ENCODE data around the gene GLCE.

GLCE gene

DNA sequence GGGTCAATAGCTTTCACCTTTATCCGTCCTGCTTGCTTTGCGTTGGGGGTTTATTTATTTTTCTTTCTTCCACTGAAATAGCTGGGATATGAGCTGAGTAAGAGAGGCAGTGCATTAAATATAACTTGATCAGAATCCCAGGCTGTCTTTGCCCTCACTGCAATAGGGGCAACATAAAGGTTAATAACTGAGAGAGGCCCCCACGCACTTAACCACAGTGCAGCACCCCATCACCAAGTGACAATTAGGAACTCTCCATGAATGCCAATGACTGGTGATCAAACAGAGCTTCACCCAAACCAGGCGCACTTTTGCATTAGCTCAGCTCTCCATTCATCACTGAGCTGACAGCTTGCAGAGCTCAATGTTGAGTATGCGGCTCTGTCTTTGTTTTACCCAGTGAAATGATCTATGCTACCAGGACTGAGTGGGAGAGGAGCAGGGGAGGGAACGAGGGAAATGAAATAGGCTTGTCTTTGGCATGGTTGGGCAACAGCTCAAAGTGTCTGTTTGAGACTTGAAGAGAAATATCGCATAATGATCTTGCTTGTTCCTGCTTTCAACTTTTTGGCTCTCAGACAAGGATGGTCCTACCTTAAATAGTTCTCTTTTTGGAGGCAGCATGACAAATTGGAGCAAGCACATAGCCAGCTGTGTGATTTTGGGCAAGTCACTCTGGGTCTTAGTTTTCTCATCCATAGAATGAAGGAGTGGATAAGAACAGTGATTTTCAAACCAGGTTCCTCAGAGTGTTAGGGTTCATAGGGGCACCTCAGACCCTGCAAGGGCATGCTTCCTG is 14.5 kb upstream of the GLCE start:
- Mint-ChIP-seq H3K9me3 (no peaks in the 10 kb centered on the region), H3K36me3 (ENCODE audit: low read depth) (no peaks in the 10 kb centered on the region), H3K4me3 (no peak overlapping the region), H3K4me1 (peaks cover 21% of the 10 kb centered on the region), H3K27me3 (ENCODE audit: low read depth) (peaks cover 32% of the 10 kb centered on the region), H3K27ac (peak overlapping the region; percentile 19 to 85 (median 52))
- TF ChIP-seq, protein P1, sequence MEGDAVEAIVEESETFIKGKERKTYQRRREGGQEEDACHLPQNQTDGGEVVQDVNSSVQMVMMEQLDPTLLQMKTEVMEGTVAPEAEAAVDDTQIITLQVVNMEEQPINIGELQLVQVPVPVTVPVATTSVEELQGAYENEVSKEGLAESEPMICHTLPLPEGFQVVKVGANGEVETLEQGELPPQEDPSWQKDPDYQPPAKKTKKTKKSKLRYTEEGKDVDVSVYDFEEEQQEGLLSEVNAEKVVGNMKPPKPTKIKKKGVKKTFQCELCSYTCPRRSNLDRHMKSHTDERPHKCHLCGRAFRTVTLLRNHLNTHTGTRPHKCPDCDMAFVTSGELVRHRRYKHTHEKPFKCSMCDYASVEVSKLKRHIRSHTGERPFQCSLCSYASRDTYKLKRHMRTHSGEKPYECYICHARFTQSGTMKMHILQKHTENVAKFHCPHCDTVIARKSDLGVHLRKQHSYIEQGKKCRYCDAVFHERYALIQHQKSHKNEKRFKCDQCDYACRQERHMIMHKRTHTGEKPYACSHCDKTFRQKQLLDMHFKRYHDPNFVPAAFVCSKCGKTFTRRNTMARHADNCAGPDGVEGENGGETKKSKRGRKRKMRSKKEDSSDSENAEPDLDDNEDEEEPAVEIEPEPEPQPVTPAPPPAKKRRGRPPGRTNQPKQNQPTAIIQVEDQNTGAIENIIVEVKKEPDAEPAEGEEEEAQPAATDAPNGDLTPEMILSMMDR (IDR thresholded peaks at IDR 0.05; ENCODE audit: unreplicated experiment in 3 of 3) = no peak

DNA sequence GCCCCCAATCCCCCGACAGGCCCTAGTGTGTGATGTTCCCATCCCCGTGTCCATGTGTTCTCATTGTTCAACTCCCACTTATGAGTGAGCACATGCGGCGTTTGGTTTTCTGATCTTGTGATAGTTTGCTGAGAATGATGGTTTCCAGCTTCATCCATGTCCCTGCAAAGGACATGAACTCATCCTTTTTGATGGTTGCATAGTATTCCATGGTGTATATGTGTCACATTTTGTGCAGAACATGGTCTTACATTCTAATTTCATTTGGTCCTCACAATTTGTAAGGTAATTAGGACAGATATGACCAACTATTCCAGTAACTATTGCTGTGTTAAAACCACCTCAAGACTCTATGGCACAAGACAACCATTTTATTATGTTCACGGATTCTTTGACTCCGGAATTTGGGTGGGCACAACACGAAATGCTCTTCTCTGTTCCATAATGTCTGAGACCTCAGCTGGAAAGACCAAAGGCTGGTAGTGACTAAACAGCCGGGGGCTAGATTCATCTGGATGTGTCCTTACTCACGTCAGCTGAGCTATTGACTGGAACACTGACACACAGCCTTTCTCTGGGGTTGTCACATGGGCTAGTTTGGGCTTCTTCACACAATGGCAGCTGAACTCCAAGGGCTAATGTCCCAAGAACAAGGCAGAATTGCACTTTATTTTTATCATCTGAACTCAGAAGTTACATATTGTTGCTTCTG is 13.6 kb upstream of the GLCE start:
- H3K27ac Mint-ChIP-seq = no peak overlapping the region
- H3K27me3 Mint-ChIP-seq (ENCODE audit: low read depth) = peaks cover 33% of the 10 kb centered on the region
- TF ChIP-seq, protein P1 (IDR thresholded peaks at IDR 0.05; ENCODE audit: unreplicated experiment in 3 of 3) = no peak
- H3K4me3 Mint-ChIP-seq = no peak overlapping the region
- H3K36me3 Mint-ChIP-seq (ENCODE audit: low read depth) = no peaks in the 10 kb centered on the region
- no peaks in the 10 kb centered on the region for H3K9me3 Mint-ChIP-seq
- peaks cover 21% of the 10 kb centered on the region for H3K4me1 Mint-ChIP-seq

DNA sequence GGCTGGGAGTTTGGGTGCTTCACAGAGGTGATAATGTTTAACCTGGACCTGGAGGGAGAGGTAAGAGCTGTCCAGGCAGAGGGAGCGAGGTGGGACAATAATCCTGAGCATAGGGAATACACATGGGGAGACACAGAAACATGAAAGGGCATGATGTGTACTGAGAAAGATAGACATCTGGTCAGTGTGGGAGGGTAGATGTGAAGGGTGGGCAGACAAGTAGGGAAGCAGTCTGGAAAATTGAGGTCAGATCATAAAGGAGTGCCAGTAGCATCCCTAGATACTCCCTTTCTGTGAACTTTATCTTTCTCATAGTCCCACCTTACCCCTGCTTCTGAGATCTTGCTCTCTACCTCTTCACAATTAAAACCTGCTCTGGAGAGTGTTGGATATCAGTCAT is 12.0 kb upstream of the GLCE start:
- TF ChIP-seq, protein P1 (IDR thresholded peaks at IDR 0.05; ENCODE audit: unreplicated experiment in 3 of 3) = no peak
- Mint-ChIP-seq H3K4me3 (no peak overlapping the region), H3K9me3 (no peaks in the 10 kb centered on the region), H3K4me1 (peaks cover 19% of the 10 kb centered on the region), H3K36me3 (ENCODE audit: low read depth) (no peaks in the 10 kb centered on the region), H3K27me3 (ENCODE audit: low read depth) (peaks cover 26% of the 10 kb centered on the region), H3K27ac (peak overlapping the region in 1 of 3 experiments; percentile 4)

DNA sequence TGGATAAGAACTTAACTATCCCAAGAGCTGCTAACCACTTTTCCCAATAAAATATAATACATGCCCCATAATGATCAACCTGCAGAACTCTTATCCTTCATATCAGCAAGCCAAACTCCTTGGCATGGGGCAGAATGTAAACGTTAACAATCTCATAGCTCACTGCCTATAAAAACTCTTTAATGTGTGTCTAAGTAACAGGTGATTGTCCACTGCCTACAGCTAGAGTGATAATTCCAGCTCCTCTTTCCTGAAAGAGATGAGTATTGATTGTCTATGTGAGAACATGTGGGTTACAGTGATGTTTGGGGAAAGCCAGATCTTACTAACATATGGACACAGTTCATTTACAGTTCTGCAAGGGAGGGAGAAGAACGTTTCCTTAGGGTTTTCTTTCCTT is 11.3 kb upstream of the GLCE start:
- Mint-ChIP-seq H3K27ac (no peak overlapping the region), H3K4me1 (peaks cover 12% of the 10 kb centered on the region), H3K9me3 (no peaks in the 10 kb centered on the region), H3K27me3 (ENCODE audit: low read depth) (peaks cover 24% of the 10 kb centered on the region), H3K36me3 (ENCODE audit: low read depth) (no peaks in the 10 kb centered on the region), H3K4me3 (no peak overlapping the region)
- TF ChIP-seq, protein P1 (IDR thresholded peaks at IDR 0.05; ENCODE audit: unreplicated experiment in 3 of 3) = no peak

DNA sequence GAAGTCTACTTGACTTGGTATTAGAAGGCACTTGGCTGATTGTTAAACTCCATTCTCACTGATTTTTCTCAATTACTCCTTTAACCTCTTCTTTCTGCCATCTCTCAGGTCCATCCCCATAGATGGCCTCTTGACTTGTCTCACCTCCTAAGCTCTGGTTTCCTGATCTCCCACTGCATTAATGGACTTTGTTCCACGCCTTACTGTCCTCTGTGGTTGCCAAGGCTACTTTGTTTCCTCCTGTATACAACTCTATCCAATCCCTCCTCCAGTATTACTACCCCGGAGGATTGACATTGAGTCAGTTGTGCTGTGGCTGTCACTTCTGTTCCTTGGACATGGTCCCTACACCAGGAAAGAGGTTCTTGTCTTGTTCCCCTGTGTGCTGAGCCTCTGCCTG is 10.6 kb upstream of the GLCE start:
- TF ChIP-seq, protein P1 (IDR thresholded peaks at IDR 0.05; ENCODE audit: unreplicated experiment in 3 of 3) = no peak
- Mint-ChIP-seq H3K4me3 (no peak overlapping the region), H3K36me3 (ENCODE audit: low read depth) (no peaks in the 10 kb centered on the region), H3K27ac (no peak overlapping the region), H3K27me3 (ENCODE audit: low read depth) (peaks cover 24% of the 10 kb centered on the region), H3K4me1 (peaks cover 15% of the 10 kb centered on the region), H3K9me3 (no peaks in the 10 kb centered on the region)
